Activated CD4-positive, alpha-beta T cell treated with anti-CD3 and anti-CD28 coated beads for 36 hours (primary cell): ENCODE measurements around the gene SPIRE1. TPM values are rescaled to one million over a fixed set of nuclear protein-coding genes. Genes with fewer than 3 reads are reported as not detected.

ENCODE experiments used
- ATAC-seq: fragments of 200-7000 bp; cut with Tn5 transposase; one replicate; pipeline ENCODE4 v1.10.0; 2021; ENCODE audit warnings: mild to moderate bottlenecking, moderate library complexity
- CTCF ChIA-PET: fragments of 350-600 bp; sonication (Branson Sonifier 250); formaldehyde crosslinking; loops from one replicate; lab custom pipeline; 2021; ENCODE audit warnings: antibody characterized with exemption; lab: Charles Lee
- POLR2A ChIA-PET: fragments of 350-600 bp; sonication (Branson Sonifier 250); formaldehyde crosslinking; loops from one replicate; lab custom pipeline; 2021; ENCODE audit warnings: antibody characterized with exemption, inconsistent platforms; lab: Charles Lee
- DNase-seq: peaks from one replicate; pipeline ENCODE4 v3.0.0-alpha.2; 2020
- H3K27ac Mint-ChIP-seq: one replicate; pipeline ENCODE4 v1.8.0; 2021; ENCODE audit warnings: mixed read lengths
- H3K27me3 Mint-ChIP-seq: one replicate; pipeline ENCODE4 v1.8.0; 2021; ENCODE audit warnings: mixed read lengths
- H3K36me3 Mint-ChIP-seq: one replicate; pipeline ENCODE4 v1.8.0; 2021; ENCODE audit warnings: low read depth, mixed read lengths
- H3K4me1 Mint-ChIP-seq: one replicate; pipeline ENCODE4 v1.8.0; 2021; ENCODE audit warnings: mixed read lengths
- H3K4me3 Mint-ChIP-seq: one replicate; pipeline ENCODE4 v1.8.0; 2021; ENCODE audit warnings: mild to moderate bottlenecking, moderate library complexity, mixed read lengths
- H3K9me3 Mint-ChIP-seq: one replicate; pipeline ENCODE4 v1.8.0; 2021; ENCODE audit warnings: low read depth, mixed read lengths
- intact Hi-C, 2 experiments: fragments of 100-400 bp; cut with DNase I in 1 of 2; cut with micrococcal nuclease in 1 of 2; formaldehyde crosslinking; loops; one replicate each; pipeline versions ENCODE4 v1.14.2 to v1.15.1; 2022 to 2024; cut with DNase I, micrococcal nuclease
- total RNA-seq, 2 experiments: library from RNA; stranded (reverse); gene quantifications; one replicate each; pipeline ENCODE4 v1.2.3, GENCODE V29; 2021

Gene SPIRE1
- total RNA-seq, 2 experiments from 2014 or later = 3.0 to 3.8 TPM

GRCh38 chr18:12438257-12438656 is 219.7 kb downstream of the SPIRE1 start:
- intact Hi-C loops = no loop called here

GRCh38 chr18:12435867-12436266 is 222.0 kb downstream of the SPIRE1 start:
- Mint-ChIP-seq H3K27ac (no peak overlapping the region), H3K4me3 (no peak overlapping the region), H3K27me3 (no peaks in the 10 kb centered on the region), H3K4me1 (no peaks in the 10 kb centered on the region), H3K36me3 (peaks cover 7% of the 10 kb centered on the region), H3K9me3 (no peaks in the 10 kb centered on the region)
- CTCF ChIA-PET = interaction anchor here (0.5 kb wide), 1 partner anchor 13 kb away, joined by 3 read pairs; no protein-coding TSS in a partner anchor
- intact Hi-C loops = no loop called here
- DNase-seq = no peak
- POLR2A ChIA-PET = no interaction called here
- no peak for ATAC-seq

More at GRCh38 chr18:12438257-12438656, 219.7 kb downstream of the SPIRE1 start:
- Mint-ChIP-seq H3K4me3 (no peak overlapping the region), H3K27me3 (no peaks in the 10 kb centered on the region), H3K4me1 (no peaks in the 10 kb centered on the region), H3K27ac (no peak overlapping the region), H3K36me3 (peaks cover 5% of the 10 kb centered on the region), H3K9me3 (no peaks in the 10 kb centered on the region)
- ATAC-seq = no peak
- ChIA-PET POLR2A (no interaction called here), CTCF (no interaction called here)
- no peak for DNase-seq

- CTCF ChIA-PET = no interaction called here
These were observed 223.4 kb downstream of the SPIRE1 start for GRCh38 chr18:12434541-12434929.

GRCh38 chr18:12433829-12434540 is 223.9 kb downstream of the SPIRE1 start:
- POLR2A ChIA-PET = no interaction called here
- Mint-ChIP-seq H3K4me1 (no peaks in the 10 kb centered on the region), H3K27ac (no peak overlapping the region), H3K36me3 (peaks cover 7% of the 10 kb centered on the region), H3K27me3 (no peaks in the 10 kb centered on the region), H3K9me3 (no peaks in the 10 kb centered on the region), H3K4me3 (no peak overlapping the region)
- DNase-seq (no peak), ATAC-seq (no peak)
- CTCF ChIA-PET = no interaction called here
- intact Hi-C loops = no loop called here

More at GRCh38 chr18:12434541-12434929, 223.4 kb downstream of the SPIRE1 start:
- H3K9me3 Mint-ChIP-seq = no peaks in the 10 kb centered on the region
- H3K27ac Mint-ChIP-seq = no peak overlapping the region
- H3K4me3 Mint-ChIP-seq = no peak overlapping the region
- ATAC-seq (no peak), DNase-seq (no peak)
- peaks cover 7% of the 10 kb centered on the region for H3K36me3 Mint-ChIP-seq
- no peaks in the 10 kb centered on the region for H3K4me1 Mint-ChIP-seq
- H3K27me3 Mint-ChIP-seq = no peaks in the 10 kb centered on the region
- intact Hi-C loops = no loop called here
- POLR2A ChIA-PET = no interaction called here

GRCh38 chr18:12432881-12433280 is 225.0 kb downstream of the SPIRE1 start:
- Mint-ChIP-seq H3K9me3 (no peaks in the 10 kb centered on the region), H3K4me1 (no peaks in the 10 kb centered on the region), H3K4me3 (no peak overlapping the region), H3K27me3 (no peaks in the 10 kb centered on the region), H3K36me3 (peaks cover 7% of the 10 kb centered on the region), H3K27ac (no peak overlapping the region)
- intact Hi-C loops = no loop called here
- ChIA-PET POLR2A (no interaction called here), CTCF (no interaction called here)
- ATAC-seq (no peak), DNase-seq (no peak)

- H3K4me1 Mint-ChIP-seq = no peaks in the 10 kb centered on the region
- H3K27ac Mint-ChIP-seq = no peak overlapping the region
- H3K4me3 Mint-ChIP-seq = no peak overlapping the region
- H3K27me3 Mint-ChIP-seq = no peaks in the 10 kb centered on the region
- CTCF ChIA-PET = interaction anchor here (0.5 kb wide), 1 partner anchor 42 kb away, joined by 3 read pairs; no protein-coding TSS in a partner anchor
- DNase-seq (no peak), ATAC-seq (no peak)
- no peaks in the 10 kb centered on the region for H3K9me3 Mint-ChIP-seq
- peaks cover 5% of the 10 kb centered on the region for H3K36me3 Mint-ChIP-seq
- intact Hi-C loops = no loop called here
- POLR2A ChIA-PET = no interaction called here
These were observed 225.7 kb downstream of the SPIRE1 start for GRCh38 chr18:12432196-12432595.

- ChIA-PET POLR2A (no interaction called here), CTCF (no interaction called here)
- Mint-ChIP-seq H3K4me3 (no peak overlapping the region), H3K36me3 (peaks cover 5% of the 10 kb centered on the region), H3K4me1 (peaks cover 2% of the 10 kb centered on the region), H3K27me3 (no peaks in the 10 kb centered on the region), H3K9me3 (no peaks in the 10 kb centered on the region), H3K27ac (no peak overlapping the region)
- no peak for DNase-seq
- ATAC-seq = no peak
- intact Hi-C loops = no loop called here
These were observed 226.3 kb downstream of the SPIRE1 start for GRCh38 chr18:12431561-12431960.

GRCh38 chr18:12430137-12430990 is 227.5 kb downstream of the SPIRE1 start:
- no peak overlapping the region for H3K4me3 Mint-ChIP-seq
- intact Hi-C loops = no loop called here
- DNase-seq (no peak), ATAC-seq (no peak)
- H3K36me3 Mint-ChIP-seq = peaks cover 5% of the 10 kb centered on the region
- H3K27ac Mint-ChIP-seq = no peak overlapping the region
- CTCF ChIA-PET = no interaction called here
- POLR2A ChIA-PET = no interaction called here
- H3K27me3 Mint-ChIP-seq = no peaks in the 10 kb centered on the region
- peaks cover 3% of the 10 kb centered on the region for H3K4me1 Mint-ChIP-seq
- H3K9me3 Mint-ChIP-seq = no peaks in the 10 kb centered on the region

GRCh38 chr18:12429556-12429955 is 228.4 kb downstream of the SPIRE1 start:
- CTCF ChIA-PET = interaction anchor here (0.8 kb wide), 1 partner anchor 10 kb away, joined by 3 read pairs; no protein-coding TSS in a partner anchor
- ATAC-seq = no peak
- Mint-ChIP-seq H3K4me1 (peaks cover 3% of the 10 kb centered on the region), H3K27me3 (no peaks in the 10 kb centered on the region), H3K27ac (no peak overlapping the region), H3K9me3 (no peaks in the 10 kb centered on the region), H3K36me3 (peaks cover 5% of the 10 kb centered on the region), H3K4me3 (no peak overlapping the region)
- no peak for DNase-seq
- intact Hi-C loops = no loop called here
- POLR2A ChIA-PET = no interaction called here

- H3K27me3 Mint-ChIP-seq = no peaks in the 10 kb centered on the region
- H3K9me3 Mint-ChIP-seq = no peaks in the 10 kb centered on the region
- ATAC-seq (no peak), DNase-seq (no peak)
- intact Hi-C loops = no loop called here
- peaks cover 3% of the 10 kb centered on the region for H3K4me1 Mint-ChIP-seq
- ChIA-PET POLR2A (no interaction called here), CTCF (interaction anchor here (0.8 kb wide), 1 partner anchor 9 kb away, joined by 3 read pairs; no protein-coding TSS in a partner anchor)
- H3K4me3 Mint-ChIP-seq = no peak overlapping the region
- H3K36me3 Mint-ChIP-seq = peaks cover 2% of the 10 kb centered on the region
- H3K27ac Mint-ChIP-seq = no peak overlapping the region
These were observed 229.0 kb downstream of the SPIRE1 start for GRCh38 chr18:12428923-12429322.

- Mint-ChIP-seq H3K27ac (no peak overlapping the region), H3K9me3 (no peaks in the 10 kb centered on the region), H3K4me3 (no peak overlapping the region), H3K36me3 (no peaks in the 10 kb centered on the region), H3K27me3 (no peaks in the 10 kb centered on the region), H3K4me1 (peaks cover 3% of the 10 kb centered on the region)
- intact Hi-C loops = no loop called here
- DNase-seq (no peak), ATAC-seq (no peak)
- CTCF ChIA-PET = interaction anchor here (0.6 to 1.0 kb wide), 2 partner anchors 11 to 174 kb away, joined by 3 to 4 read pairs; no protein-coding TSS in a partner anchor
- POLR2A ChIA-PET = no interaction called here
These were observed 231.0 kb downstream of the SPIRE1 start for GRCh38 chr18:12426924-12427323.
